HG02884 (cell line): ENCODE results near the gene FBXO42.

Experiments
- ATAC-seq: cut with Tn5 transposase; IDR thresholded peaks from one replicate; pipeline ENCODE4 v1.9.1; 2021; ENCODE audit warnings: mild to moderate bottlenecking, moderate library complexity; ENCODE audit not compliant: unreplicated experiment

The FBXO42 gene

GRCh38 chr1:16326833-16327404 lies 25.4 kb downstream of the FBXO42 start:
- no peak for ATAC-seq

GRCh38 chr1:16324456-16324890 lies 27.8 kb downstream of the FBXO42 start:
- ATAC-seq = no peak

- no peak for ATAC-seq
Observed at GRCh38 chr1:16321176-16321867, 31.0 kb downstream of the FBXO42 start.

GRCh38 chr1:16318555-16318954 lies 33.7 kb downstream of the FBXO42 start:
- no peak for ATAC-seq

- no peak for ATAC-seq
Observed at GRCh38 chr1:16315437-16315836, 36.8 kb downstream of the FBXO42 start.

GRCh38 chr1:16307222-16307621 lies 45.1 kb downstream of the FBXO42 start:
- no peak for ATAC-seq

GRCh38 chr1:16302709-16303627 lies 49.3 kb downstream of the FBXO42 start:
- no peak for ATAC-seq

GRCh38 chr1:16300436-16300835 lies 51.8 kb downstream of the FBXO42 start:
- no peak for ATAC-seq

- no peak for ATAC-seq
Observed at GRCh38 chr1:16298653-16299052, 53.6 kb downstream of the FBXO42 start.

GRCh38 chr1:16296643-16297042 lies 55.6 kb downstream of the FBXO42 start:
- ATAC-seq = no peak

- ATAC-seq = no peak
Observed at GRCh38 chr1:16294219-16295212, 57.8 kb downstream of the FBXO42 start.

- no peak for ATAC-seq
Observed at GRCh38 chr1:16293538-16293937, 58.7 kb downstream of the FBXO42 start.

GRCh38 chr1:16292739-16293138 lies 59.5 kb downstream of the FBXO42 start:
- ATAC-seq = no peak

GRCh38 chr1:16289959-16290358 lies 62.3 kb downstream of the FBXO42 start:
- ATAC-seq = no peak

- no peak for ATAC-seq
Observed at GRCh38 chr1:16286122-16286521, 66.2 kb downstream of the FBXO42 start.

- ATAC-seq = no peak
Observed at GRCh38 chr1:16281765-16282164, 70.5 kb downstream of the FBXO42 start.

GRCh38 chr1:16279186-16279585 lies 73.1 kb downstream of the FBXO42 start:
- no peak for ATAC-seq

GRCh38 chr1:16276302-16277030 lies 75.8 kb downstream of the FBXO42 start:
- no peak for ATAC-seq

- no peak for ATAC-seq
Observed at GRCh38 chr1:16275591-16275990, 76.7 kb downstream of the FBXO42 start.

- ATAC-seq = no peak
Observed at GRCh38 chr1:16267690-16268180, 84.5 kb downstream of the FBXO42 start.
